GM12878 (cell line): ENCODE data around the gene MAML2. TPM values are rescaled to one million over a fixed set of nuclear protein-coding genes. Genes with fewer than 3 reads are reported as not detected.

Experiments used
- ATAC-seq: fragments of 200-7000 bp; cut with Tn5 transposase; 3 replicates; pipeline ENCODE4 v1.9.1; 2020; ENCODE audit warnings: mild to moderate bottlenecking, moderate library complexity
- BruUV-seq: library from RNA; stranded (reverse); fragments of 400-500 nt; replicated peaks from 2 replicates; lab custom pipeline; 2021; lab: Mats Ljungman, UMichigan
- CTCF ChIA-PET: fragments of 300-600 bp; sonication (Branson Sonifier 250); formaldehyde crosslinking; extraction: SDS; loops from one replicate; lab custom pipeline; 2021; ENCODE audit warnings: inconsistent platforms; lab: Yijun Ruan, JAX
- POLR2A ChIA-PET: fragments of 350-600 bp; formaldehyde crosslinking; extraction: SDS; loops from one replicate; lab custom pipeline; 2021; ENCODE audit warnings: inconsistent platforms; lab: Charles Lee
- RAD21 ChIA-PET: fragments of 300-600 bp; sonication (Branson Sonifier 250); formaldehyde crosslinking; loops from one replicate; lab custom pipeline; 2023; ENCODE audit warnings: antibody characterized with exemption; ENCODE audit not compliant: unreplicated experiment; lab: Charles Lee
- SMC1A ChIA-PET: fragments of 300-600 bp; sonication (Branson Sonifier 250); formaldehyde crosslinking; loops from one replicate; lab custom pipeline; 2023; ENCODE audit not compliant: unreplicated experiment, uncharacterized antibody; lab: Charles Lee
- DNase-seq: peaks from one replicate; pipeline ENCODE4 v3.0.0-alpha.2; 2011; ENCODE audit warnings: low read depth, low spot score
- FAIRE-seq: peaks from 3 replicates; lab custom pipeline; 2011; peaks lifted over from hg19 to GRCh38; lab: Jason Lieb, UNC
- H2AFZ ChIP-seq: 2 replicates; pipeline ENCODE4 v1.6.0; 2011; ENCODE audit warnings: low read depth, low read length, control low read depth; ENCODE audit not compliant: control insufficient read depth
- H3K27ac ChIP-seq: 2 replicates; pipeline ENCODE4 v1.5.1; 2011; ENCODE audit warnings: control low read depth; ENCODE audit not compliant: control insufficient read depth, insufficient read depth
- H3K27me3 ChIP-seq, 2 experiments: replicated peaks in 1 of 2; 2 replicates each; pipeline versions ENCODE4 v1.6.0 to v1.6.1; 2011; ENCODE audit warnings: low read length in 1 of 2; ENCODE audit not compliant: control insufficient read depth in 2 of 2, insufficient read depth in 2 of 2
- H3K36me3 ChIP-seq, 2 experiments: 2 replicates each; pipeline ENCODE4 v1.5.1; 2011; ENCODE audit warnings: low read length in 1 of 2; ENCODE audit not compliant: control insufficient read depth in 2 of 2, insufficient read depth in 2 of 2
- H3K4me1 ChIP-seq: 2 replicates; pipeline ENCODE4 v1.6.1; 2011; ENCODE audit warnings: mild to moderate bottlenecking, low read length, moderate library complexity, mixed read lengths; ENCODE audit not compliant: control insufficient read depth, insufficient read depth
- H3K4me2 ChIP-seq: 2 replicates; pipeline ENCODE4 v1.6.0; 2011; ENCODE audit warnings: control low read depth; ENCODE audit not compliant: control insufficient read depth, insufficient read depth
- H3K4me3 ChIP-seq: fragments of 200-600 bp; sonication (generic); 2 replicates; pipeline ENCODE4 v1.5.1; 2016
- H3K79me2 ChIP-seq: 2 replicates; pipeline ENCODE4 v1.6.0; 2011; ENCODE audit warnings: low read length; ENCODE audit not compliant: control insufficient read depth, insufficient read depth
- H3K9ac ChIP-seq: 2 replicates; pipeline ENCODE4 v1.8.0; 2011; ENCODE audit warnings: low read length, control low read depth, mixed read lengths; ENCODE audit not compliant: control insufficient read depth, insufficient read depth
- H3K9me3 ChIP-seq: replicated peaks from 3 replicates; pipeline ENCODE4 v1.5.1; 2011; ENCODE audit warnings: mild to moderate bottlenecking, low read length; ENCODE audit not compliant: control insufficient read depth, insufficient read depth
- H4K20me1 ChIP-seq: 2 replicates; pipeline ENCODE4 v1.6.0; 2011; ENCODE audit not compliant: control insufficient read depth, insufficient read depth
- CBFB ChIP-seq: IDR thresholded peaks from 2 replicates; pipeline ENCODE4 v1.6.1; 2016; ENCODE audit warnings: antibody characterized with exemption, low read depth
- CREB1 ChIP-seq: IDR thresholded peaks from 2 replicates; pipeline ENCODE4 v1.6.1; 2012; ENCODE audit warnings: low read depth, mild to moderate bottlenecking, inconsistent platforms
- IKZF1 ChIP-seq: fragments of 450-650 bp; conservative IDR thresholded peaks from 2 replicates; pipeline ENCODE4 v1.6.1; 2017; ENCODE audit warnings: antibody characterized with exemption, mild to moderate bottlenecking
- KAT2A ChIP-seq: conservative IDR thresholded peaks from 2 replicates; pipeline ENCODE4 v1.6.1; 2011; ENCODE audit warnings: low read depth, low read length; ENCODE audit not compliant: control insufficient read depth
- MTA2 ChIP-seq: fragments of 450-650 bp; IDR thresholded peaks from 2 replicates; pipeline ENCODE4 v1.6.1; 2016; ENCODE audit warnings: low read depth, mild to moderate bottlenecking, moderate library complexity
- MXI1 ChIP-seq: fragments of 150-350 bp; IDR thresholded peaks from 2 replicates; pipeline ENCODE4 v1.6.1; 2011; ENCODE audit warnings: low read depth, mild to moderate bottlenecking, inconsistent platforms, low read length, improper control_type of control experiment
- ZBED1 ChIP-seq: IDR thresholded peaks from 2 replicates; pipeline ENCODE4 v1.6.1; 2016; ENCODE audit warnings: borderline replicate concordance
- ZNF217 ChIP-seq: fragments of 450-650 bp; IDR thresholded peaks from 2 replicates; pipeline ENCODE4 v1.6.1; 2017; ENCODE audit warnings: antibody characterized with exemption, mild to moderate bottlenecking
- WGBS: methylation state at CpG from one replicate; pipeline ENCODE4 v1.1.6; 2016; ENCODE audit warnings: low lambda C conversion rate; ENCODE audit not compliant: insufficient replicate concordance, insufficient coverage; ENCODE audit errors: missing lambda C conversion rate; 5-methylcytosine and 5-hydroxymethylcytosine counted together
- in situ Hi-C: fragments of 300-500 bp; cut with MboI; formaldehyde crosslinking; loops from 9 replicates; pipeline ENCODE4 v1.14.3; 2018; ENCODE audit warnings: mixed read lengths
- intact Hi-C: fragments of 100-400 bp; cut with micrococcal nuclease; formaldehyde crosslinking; loops from one replicate; pipeline ENCODE4 v1.14.2; 2022; ENCODE audit not compliant: unreplicated experiment
- polyA plus RNA-seq, 11 experiments: library from polyadenylated mRNA; depleted of rRNA in 4 of 11; unstranded in 6 of 11; stranded (reverse) in 5 of 11; fragments of >200 nt; fragmentation: Nextera tagmentation in 4 of 11; fragmentation: Illumina TruSeq in 1 of 11; extraction: Ambion mirVana in 4 of 11; extraction: Trizol in 1 of 11; gene quantifications; 1 replicate in 1 of 11; 2 replicates in 10 of 11; pipeline versions ENCODE4 v1.2.1 to v1.2.3, GENCODE V29; 2011 to 2016; ENCODE audit warnings: inconsistent platforms in 2 of 11, missing spikeins in 2 of 11, low read depth in 1 of 11
- total RNA-seq, 4 experiments: library from RNA; depleted of rRNA in 3 of 4; stranded (reverse); fragments of >200 nt in 3 of 4; fragmentation: Illumina TruSeq in 1 of 4; extraction: Trizol in 1 of 4; gene quantifications; 2 replicates each; pipeline versions ENCODE4 v1.2.1 to v1.2.3, GENCODE V29; 2013 to 2021

The MAML2 gene
- total and polyA plus RNA-seq, 10 of the 15 experiments (the other 5 are each of a cell fraction or from before 2014, with no cell fraction given): 2.5 to 15.1 (median 12.0) TPM

DNA sequence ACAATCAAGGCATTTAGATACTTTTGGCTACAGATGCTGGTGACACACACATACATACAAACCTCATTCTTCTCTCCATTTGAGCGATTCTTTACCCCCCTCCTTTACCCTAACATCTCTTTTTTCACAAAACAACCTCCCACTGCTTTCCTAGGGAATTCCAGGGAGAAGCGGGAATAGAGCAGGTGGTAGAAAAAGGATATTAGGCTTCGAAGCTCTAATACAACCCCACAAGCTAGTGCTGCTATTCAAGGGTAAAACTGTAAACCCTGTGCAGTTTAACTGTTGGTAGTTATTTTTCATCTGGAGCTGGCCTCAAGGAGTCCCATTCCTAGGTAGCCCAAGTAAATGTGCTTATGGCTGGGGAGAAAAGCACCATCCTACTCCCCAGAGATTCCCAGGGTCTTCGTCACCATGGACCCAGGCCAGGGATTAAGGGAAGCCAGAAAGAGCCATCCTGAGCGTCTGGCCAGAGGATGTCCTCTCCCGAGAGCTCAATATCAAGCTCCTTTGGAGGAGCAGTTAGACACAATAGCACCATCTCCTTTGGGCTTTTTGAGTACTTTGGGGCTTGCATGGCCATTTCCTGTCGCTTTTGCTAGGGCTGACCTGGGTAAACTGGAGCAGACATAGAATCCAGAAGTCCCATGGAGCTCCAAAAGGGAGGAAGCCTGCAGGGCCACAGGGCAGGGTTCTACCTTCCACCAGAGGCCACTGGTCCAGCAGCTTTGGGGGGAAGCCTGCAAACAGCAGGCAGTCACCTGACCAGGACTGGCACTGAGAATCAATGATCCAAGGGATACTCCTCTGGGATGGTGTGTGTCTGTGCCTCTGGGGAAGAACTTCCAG, 3.1 kb downstream of the MAML2 start:
- TSS peak; percentile 76 for BruUV-seq
- Histone ChIP-seq H3K27me3 (no peaks in the 10 kb centered on the region), H3K9ac (peak overlapping the region; percentile 66), H3K9me3 (no peaks in the 10 kb centered on the region; the same call in 1 of the 3 replicates), H3K4me2 (peak overlapping the region; percentile 85), H3K4me3 (peak overlapping the region; percentile 100), H3K79me2 (peaks cover 81% of the 10 kb centered on the region), H3K27ac (peak overlapping the region; percentile 80), H2AFZ (no peak overlapping the region), H3K36me3 (0 out of 4 replicates have a peak, but pooled peaks cover 0 to 2% of the 10 kb centered on the region in 2 experiments), H4K20me1 (no peaks in the 10 kb centered on the region), H3K4me1 (peaks cover 12% of the 10 kb centered on the region)
- ChIA-PET RAD21 (interaction anchor here (0.9 to 11.4 kb wide), 38 partner anchors 15 to 550 kb away, joined by 3 to 213 read pairs (median 6); partner anchors contain the start of genes CCDC82, FAM76B and JRKL), CTCF (interaction anchor here (0.6 to 11.4 kb wide), 34 partner anchors 9 to 1185 kb away, joined by 3 to 256 read pairs (median 6); partner anchors contain the start of genes CCDC82 and JRKL), POLR2A (interaction anchor here (0.7 to 5.7 kb wide), 11 partner anchors 9 to 325 kb away, joined by 3 to 43 read pairs (median 5); partner anchors contain the start of genes CCDC82 and JRKL), SMC1A (interaction anchor here (0.8 to 11.9 kb wide), 38 partner anchors 7 to 506 kb away, joined by 3 to 189 read pairs (median 8); partner anchors contain the start of genes CCDC82 and JRKL)
- intact Hi-C loops (loop anchor here (1.0 to 5.0 kb wide), 7 partner anchors 47 to 418 kb away; partner anchors contain the start of gene MTMR2), in situ Hi-C loops (loop anchor here (5.0 kb wide), 1 partner anchor 283 kb away; no protein-coding TSS in a partner anchor)
- 0 out of 2 replicates have a peak, but pooled peaks have one; percentile 9 for TF ChIP-seq IKZF1
- no peak for TF ChIP-seq MXI1
- no peak for TF ChIP-seq MTA2
- no peak for TF ChIP-seq ZNF217
- no peak for TF ChIP-seq CBFB
- no peak for TF ChIP-seq ZBED1
- TF ChIP-seq CREB1: no peak
- TF ChIP-seq KAT2A: no peak
- ATAC-seq (no peak), DNase-seq (no peak), FAIRE-seq (no peak)
- WGBS: 85% methylated on average over 7 of the region's 7 CpGs
